Upper lobe of left lung (tissue), 4 donors: ENCODE results near the gene PDGFD.

ENCODE experiments used
- EP300 ChIP-seq, 4 donors: sonication (generic); formaldehyde crosslinking; IDR thresholded peaks; one replicate each; pipeline ENCODE4 v1.5.1; 2017; ENCODE audit warnings: antibody characterized with exemption in 4 of 4, control low read depth in 2 of 4
- POLR2A ChIP-seq, 4 donors: fragments of 450-650 bp; IDR thresholded peaks; one replicate each; pipeline ENCODE4 v1.5.1; 2016 to 2017; ENCODE audit warnings: antibody characterized with exemption in 4 of 4, mild to moderate bottlenecking in 2 of 4
- POLR2AphosphoS5 ChIP-seq, 2 donors: sonication (generic); formaldehyde crosslinking; IDR thresholded peaks; one replicate each; pipeline ENCODE4 v1.5.1; 2017; ENCODE audit warnings: antibody characterized with exemption in 2 of 2
- TF ChIP-seq, protein P1 (sequence below), 6 experiments: fragments of 450-650 bp in 4 of 6; fragments of 200-600 bp in 2 of 6; sonication (generic) in 2 of 6; IDR thresholded peaks; one replicate each; pipeline ENCODE4 v1.5.1; 2016 to 2019; ENCODE audit warnings: antibody characterized with exemption in 6 of 6

DNA sequence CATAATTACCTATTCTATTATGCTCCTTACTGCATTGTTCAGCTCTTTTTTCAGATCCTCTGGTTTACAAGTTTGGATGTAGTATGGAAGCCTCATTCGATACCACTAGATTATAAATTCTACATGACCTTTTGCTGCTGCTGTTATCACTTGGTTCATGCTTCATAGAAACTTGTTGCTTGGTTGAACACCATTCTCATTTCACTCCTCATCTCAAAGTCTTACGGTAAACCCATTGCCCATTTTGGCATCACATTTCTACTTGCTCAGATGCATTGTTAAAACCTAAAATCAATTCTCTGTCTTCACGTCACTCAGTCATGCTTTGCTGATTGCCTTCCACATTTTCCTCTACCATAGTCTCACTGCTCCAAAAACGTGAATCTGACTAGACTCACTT, 283.0 kb downstream of the PDGFD start:
- TF ChIP-seq POLR2A (IDR thresholded peaks at IDR 0.05) (no peak), POLR2AphosphoS5 (IDR thresholded peaks at IDR 0.05) (no peak), EP300 (IDR thresholded peaks at IDR 0.05) (no peak)
- TF ChIP-seq, protein P1, sequence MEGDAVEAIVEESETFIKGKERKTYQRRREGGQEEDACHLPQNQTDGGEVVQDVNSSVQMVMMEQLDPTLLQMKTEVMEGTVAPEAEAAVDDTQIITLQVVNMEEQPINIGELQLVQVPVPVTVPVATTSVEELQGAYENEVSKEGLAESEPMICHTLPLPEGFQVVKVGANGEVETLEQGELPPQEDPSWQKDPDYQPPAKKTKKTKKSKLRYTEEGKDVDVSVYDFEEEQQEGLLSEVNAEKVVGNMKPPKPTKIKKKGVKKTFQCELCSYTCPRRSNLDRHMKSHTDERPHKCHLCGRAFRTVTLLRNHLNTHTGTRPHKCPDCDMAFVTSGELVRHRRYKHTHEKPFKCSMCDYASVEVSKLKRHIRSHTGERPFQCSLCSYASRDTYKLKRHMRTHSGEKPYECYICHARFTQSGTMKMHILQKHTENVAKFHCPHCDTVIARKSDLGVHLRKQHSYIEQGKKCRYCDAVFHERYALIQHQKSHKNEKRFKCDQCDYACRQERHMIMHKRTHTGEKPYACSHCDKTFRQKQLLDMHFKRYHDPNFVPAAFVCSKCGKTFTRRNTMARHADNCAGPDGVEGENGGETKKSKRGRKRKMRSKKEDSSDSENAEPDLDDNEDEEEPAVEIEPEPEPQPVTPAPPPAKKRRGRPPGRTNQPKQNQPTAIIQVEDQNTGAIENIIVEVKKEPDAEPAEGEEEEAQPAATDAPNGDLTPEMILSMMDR (IDR thresholded peaks at IDR 0.05), result no peak
